Measurements from ENCODE around the gene TRIM62. TPM values are rescaled to one million over a fixed set of nuclear protein-coding genes. Genes with fewer than 3 reads are reported as not detected.

Gene TRIM62
- total RNA-seq, 1 experiment from 2014 or later = 9.9 TPM

DNA sequence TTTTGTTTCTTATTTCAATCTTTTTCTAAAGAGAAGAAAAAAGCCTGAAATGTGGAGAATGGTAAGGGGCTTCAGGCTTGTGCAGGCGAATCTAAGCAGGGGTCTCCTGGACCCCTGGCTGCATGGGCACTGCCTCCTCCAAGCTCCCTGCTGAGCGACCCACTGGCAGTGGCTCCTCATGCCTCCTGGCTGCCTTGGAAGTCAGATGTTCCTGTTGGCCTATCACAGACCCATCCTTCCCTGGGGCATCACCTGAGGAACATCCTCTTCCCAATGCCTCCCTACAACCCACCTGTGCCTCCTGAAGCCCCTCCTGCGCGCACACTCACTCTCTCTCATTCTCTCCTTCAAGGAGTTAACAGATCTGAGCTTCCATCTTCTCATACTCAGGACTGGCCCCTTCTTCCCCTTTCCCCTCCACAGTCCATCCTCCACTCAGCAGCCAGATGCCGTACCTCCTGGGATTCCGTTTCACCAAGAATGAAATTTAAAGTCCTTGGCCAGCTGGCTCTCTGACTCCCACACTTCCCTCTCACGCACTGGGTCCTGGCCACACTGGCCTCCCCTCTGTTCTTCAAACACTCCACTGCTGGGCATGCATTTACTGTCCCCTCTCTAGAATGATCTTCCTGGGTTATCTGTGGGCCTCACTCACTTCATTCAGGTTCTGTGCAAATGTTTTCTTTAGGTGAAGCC is 59.2 kb downstream of the TRIM62 start:
- ChIA-PET POLR2A (ENCODE audit: unreplicated experiment) (no interaction called here), CTCF (no interaction called here)
- peaks cover 10% of the 10 kb centered on the region for H3K4me1 ChIP-seq (replicated peaks; ENCODE audit: insufficient read depth)
- peaks cover 9% of the 10 kb centered on the region for H3F3A ChIP-seq (ENCODE audit: insufficient read depth, low read depth)
- H2AFZ ChIP-seq = no peak overlapping the region
- no peaks in the 10 kb centered on the region for H3K9me2 ChIP-seq (ENCODE audit: insufficient read depth)
- no peaks in the 10 kb centered on the region for H3K9me3 ChIP-seq (ENCODE audit: insufficient read depth, low read depth)
- H3K4me3 ChIP-seq = no peak overlapping the region
- TF ChIP-seq, protein P1, sequence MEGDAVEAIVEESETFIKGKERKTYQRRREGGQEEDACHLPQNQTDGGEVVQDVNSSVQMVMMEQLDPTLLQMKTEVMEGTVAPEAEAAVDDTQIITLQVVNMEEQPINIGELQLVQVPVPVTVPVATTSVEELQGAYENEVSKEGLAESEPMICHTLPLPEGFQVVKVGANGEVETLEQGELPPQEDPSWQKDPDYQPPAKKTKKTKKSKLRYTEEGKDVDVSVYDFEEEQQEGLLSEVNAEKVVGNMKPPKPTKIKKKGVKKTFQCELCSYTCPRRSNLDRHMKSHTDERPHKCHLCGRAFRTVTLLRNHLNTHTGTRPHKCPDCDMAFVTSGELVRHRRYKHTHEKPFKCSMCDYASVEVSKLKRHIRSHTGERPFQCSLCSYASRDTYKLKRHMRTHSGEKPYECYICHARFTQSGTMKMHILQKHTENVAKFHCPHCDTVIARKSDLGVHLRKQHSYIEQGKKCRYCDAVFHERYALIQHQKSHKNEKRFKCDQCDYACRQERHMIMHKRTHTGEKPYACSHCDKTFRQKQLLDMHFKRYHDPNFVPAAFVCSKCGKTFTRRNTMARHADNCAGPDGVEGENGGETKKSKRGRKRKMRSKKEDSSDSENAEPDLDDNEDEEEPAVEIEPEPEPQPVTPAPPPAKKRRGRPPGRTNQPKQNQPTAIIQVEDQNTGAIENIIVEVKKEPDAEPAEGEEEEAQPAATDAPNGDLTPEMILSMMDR (conservative IDR thresholded peaks at IDR 0.05) = no peak
- no peak for TF ChIP-seq EZH2 (IDR thresholded peaks at IDR 0.05; ENCODE audit: low read depth)
- no peak overlapping the region for H3K4me2 ChIP-seq
- H3K27me3 ChIP-seq (ENCODE audit: insufficient read depth, low read depth) = no peaks in the 10 kb centered on the region
- H3K27ac ChIP-seq = no peak overlapping the region
- no TSS peak for BruUV-seq (replicated peaks)
- DNase-seq = no peak
- H4K20me1 ChIP-seq (ENCODE audit: insufficient read depth) = no peaks in the 10 kb centered on the region
- no peaks in the 10 kb centered on the region for H3K36me3 ChIP-seq (ENCODE audit: low read depth)
- intact Hi-C loops (cut with micrococcal nuclease; ENCODE audit: unreplicated experiment) = no loop called here
- H3K79me2 ChIP-seq (ENCODE audit: low read depth) = peaks cover 17% of the 10 kb centered on the region

DNA sequence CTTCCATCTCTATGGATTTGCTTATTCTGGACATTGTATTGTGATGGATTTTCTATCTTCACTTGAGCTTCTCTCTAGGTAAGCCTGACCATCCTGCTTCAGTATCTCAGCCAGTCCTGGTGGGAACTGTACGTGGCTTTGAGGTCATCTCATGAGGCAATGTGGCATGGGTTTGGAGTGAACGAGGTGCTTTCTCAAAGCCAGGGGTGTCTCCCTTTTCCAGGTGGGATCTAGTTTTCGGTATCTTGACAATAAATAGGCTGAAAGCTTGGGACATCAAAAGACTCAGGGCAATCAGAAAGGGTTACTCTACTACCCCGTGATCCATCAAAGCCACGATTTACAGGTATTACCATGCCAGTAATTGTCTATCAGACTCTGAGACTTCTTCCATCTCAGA is 60.1 kb downstream of the TRIM62 start:
- no peak for DNase-seq
- Histone ChIP-seq H4K20me1 (ENCODE audit: insufficient read depth) (no peaks in the 10 kb centered on the region), H3K27me3 (ENCODE audit: insufficient read depth, low read depth) (no peaks in the 10 kb centered on the region), H3K4me2 (no peak overlapping the region), H3K9me3 (ENCODE audit: insufficient read depth, low read depth) (no peaks in the 10 kb centered on the region), H3K27ac (no peak overlapping the region), H3K79me2 (ENCODE audit: low read depth) (peaks cover 14% of the 10 kb centered on the region), H3K9me2 (ENCODE audit: insufficient read depth) (no peaks in the 10 kb centered on the region), H3K4me3 (no peak overlapping the region), H2AFZ (no peak overlapping the region), H3K4me1 (replicated peaks; ENCODE audit: insufficient read depth) (peaks cover 10% of the 10 kb centered on the region), H3K36me3 (ENCODE audit: low read depth) (no peaks in the 10 kb centered on the region), H3F3A (ENCODE audit: insufficient read depth, low read depth) (peaks cover 7% of the 10 kb centered on the region; the same call in 1 of the 2 replicates)
- ChIA-PET CTCF (no interaction called here), POLR2A (ENCODE audit: unreplicated experiment) (no interaction called here)
- TF ChIP-seq, protein P1 (conservative IDR thresholded peaks at IDR 0.05) = no peak
- TF ChIP-seq EZH2 (IDR thresholded peaks at IDR 0.05; ENCODE audit: low read depth) = no peak
- intact Hi-C loops (cut with micrococcal nuclease; ENCODE audit: unreplicated experiment) = no loop called here
- BruUV-seq (replicated peaks) = no TSS peak

DNA sequence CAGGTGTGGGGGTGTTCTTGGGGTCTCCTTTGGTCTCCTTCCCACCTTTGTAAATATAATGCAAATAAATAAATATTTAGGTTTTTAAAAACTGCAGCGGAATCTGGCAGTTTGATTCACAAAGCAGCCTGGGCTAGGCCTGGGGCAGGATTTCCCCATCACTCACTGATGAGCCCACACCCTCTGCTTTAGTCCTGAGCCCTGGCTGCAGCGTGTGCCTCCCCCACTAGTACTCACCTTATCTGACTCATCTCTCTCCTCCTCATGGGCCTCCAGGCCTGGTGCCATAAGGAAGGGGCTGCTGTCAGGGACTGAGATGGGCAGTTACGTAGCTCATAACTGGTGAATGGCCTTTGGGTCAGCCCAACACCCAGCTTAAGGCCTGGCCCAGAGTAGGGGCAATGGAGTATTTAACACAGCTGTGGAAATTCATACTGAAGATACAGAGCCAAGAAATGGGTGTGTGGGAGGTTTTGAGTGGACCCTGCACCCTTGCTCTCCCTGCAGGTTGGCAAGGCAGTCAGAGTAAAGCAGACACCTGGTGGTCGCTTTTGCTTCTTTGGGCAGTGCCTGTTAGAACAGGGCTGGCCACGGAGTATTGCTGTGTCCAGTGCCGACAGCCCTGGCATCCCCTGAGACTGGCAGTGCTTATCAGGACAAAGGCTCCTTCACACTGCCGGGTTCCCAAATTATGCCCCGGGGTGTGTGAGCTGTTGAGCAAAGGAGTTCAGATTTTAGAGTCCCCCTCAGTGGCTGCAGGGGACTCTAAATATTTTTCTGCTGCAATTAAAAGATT is 61.2 kb downstream of the TRIM62 start:
- no peak overlapping the region for H3K4me3 ChIP-seq
- CTCF ChIA-PET = no interaction called here
- H4K20me1 ChIP-seq (ENCODE audit: insufficient read depth) = no peaks in the 10 kb centered on the region
- H3K27ac ChIP-seq = no peak overlapping the region
- no peaks in the 10 kb centered on the region for H3K9me2 ChIP-seq (ENCODE audit: insufficient read depth)
- no peaks in the 10 kb centered on the region for H3K9me3 ChIP-seq (ENCODE audit: insufficient read depth, low read depth)
- peaks cover 7% of the 10 kb centered on the region; the same call in 1 of the 2 replicates for H3F3A ChIP-seq (ENCODE audit: insufficient read depth, low read depth)
- no peak for DNase-seq
- H3K27me3 ChIP-seq (ENCODE audit: insufficient read depth, low read depth) = no peaks in the 10 kb centered on the region
- no peak overlapping the region for H3K4me2 ChIP-seq
- BruUV-seq (replicated peaks) = no TSS peak
- H3K4me1 ChIP-seq (replicated peaks; ENCODE audit: insufficient read depth) = 0 out of 2 replicates have a peak, but pooled peaks cover 1% of the 10 kb centered on the region
- POLR2A ChIA-PET (ENCODE audit: unreplicated experiment) = no interaction called here
- TF ChIP-seq, protein P1 (conservative IDR thresholded peaks at IDR 0.05) = no peak
- no peak for TF ChIP-seq EZH2 (IDR thresholded peaks at IDR 0.05; ENCODE audit: low read depth)
- peaks cover 3% of the 10 kb centered on the region; the same call in 1 of the 2 replicates for H3K79me2 ChIP-seq (ENCODE audit: low read depth)
- H2AFZ ChIP-seq = no peak overlapping the region
- intact Hi-C loops (cut with micrococcal nuclease; ENCODE audit: unreplicated experiment) = no loop called here
- H3K36me3 ChIP-seq (ENCODE audit: low read depth) = no peaks in the 10 kb centered on the region

Measured in PC-9 (cell line).